HepG2 (cell line): Measurements from ENCODE around the gene MEA1. TPM values are rescaled to one million over a fixed set of nuclear protein-coding genes. Genes with fewer than 3 reads are reported as not detected.

ENCODE experiments used
- EED ChIP-seq: sonication (generic); formaldehyde crosslinking; IDR thresholded peaks from 2 replicates; pipeline ENCODE4 v1.5.0; 2020; ENCODE audit warnings: mild to moderate bottlenecking, missing genetic modification reagents
- ERF ChIP-seq: IDR thresholded peaks from 2 replicates; pipeline ENCODE4 v1.6.1; 2018; ENCODE audit warnings: missing biosample characterization, missing genetic modification reagents
- FOXK2 ChIP-seq: fragments of 450-650 bp; IDR thresholded peaks from 2 replicates; pipeline ENCODE4 v1.6.1; 2016
- HMG20B ChIP-seq: conservative IDR thresholded peaks from 2 replicates; pipeline ENCODE4 v1.6.1; 2016; ENCODE audit warnings: missing genetic modification reagents, missing compliant biosample characterization
- MLLT10 ChIP-seq: sonication (generic); formaldehyde crosslinking; IDR thresholded peaks from 2 replicates; pipeline ENCODE4 v1.4.0; 2020; ENCODE audit warnings: missing genetic modification reagents
- MTERF4 ChIP-seq: sonication (generic); formaldehyde crosslinking; IDR thresholded peaks from 2 replicates; pipeline ENCODE4 v1.8.0; 2023; ENCODE audit warnings: mild to moderate bottlenecking, missing genetic modification reagents
- NR1H2 ChIP-seq: sonication (generic); formaldehyde crosslinking; IDR thresholded peaks from 2 replicates; pipeline ENCODE4 v1.8.1; 2022; ENCODE audit warnings: low read depth, missing genetic modification reagents, borderline replicate concordance
- RELA ChIP-seq: sonication (generic); formaldehyde crosslinking; IDR thresholded peaks from 2 replicates; pipeline ENCODE4 v1.4.0; 2020; ENCODE audit warnings: missing genetic modification reagents
- RFX3 ChIP-seq: IDR thresholded peaks from 2 replicates; pipeline ENCODE4 v1.6.1; 2016; ENCODE audit warnings: missing biosample characterization, missing genetic modification reagents
- SMYD3 ChIP-seq: sonication (generic); formaldehyde crosslinking; IDR thresholded peaks from 2 replicates; pipeline ENCODE4 v1.8.1; 2023; ENCODE audit warnings: mild to moderate bottlenecking, missing genetic modification reagents
- TRAFD1 ChIP-seq: sonication (generic); formaldehyde crosslinking; IDR thresholded peaks from 2 replicates; pipeline ENCODE4 v1.5.1; 2020; ENCODE audit warnings: missing genetic modification reagents, mild to moderate bottlenecking, borderline replicate concordance
- ZBTB26 ChIP-seq: IDR thresholded peaks from 2 replicates; pipeline ENCODE4 v1.6.1; 2016; ENCODE audit warnings: missing compliant biosample characterization, missing genetic modification reagents, borderline replicate concordance
- ZBTB49 ChIP-seq: sonication (generic); formaldehyde crosslinking; IDR thresholded peaks from 2 replicates; pipeline ENCODE4 v1.4.0; 2020; ENCODE audit warnings: missing genetic modification reagents, borderline replicate concordance
- ZHX2 ChIP-seq, 2 experiments: sonication (generic) in 1 of 2; formaldehyde crosslinking in 1 of 2; IDR thresholded peaks; 2 replicates each; pipeline versions ENCODE4 v1.6.1 to v1.9.0; 2014 to 2022; ENCODE audit warnings: antibody characterized with exemption in 1 of 2, borderline replicate concordance in 1 of 2, inconsistent platforms in 1 of 2, low read depth in 1 of 2, missing genetic modification reagents in 1 of 2
- ZNF160 ChIP-seq: sonication (generic); formaldehyde crosslinking; IDR thresholded peaks from 2 replicates; pipeline ENCODE4 v1.8.0; 2022; ENCODE audit warnings: mild to moderate bottlenecking, inconsistent platforms, missing genetic modification reagents
- ZNF557 ChIP-seq: sonication (generic); formaldehyde crosslinking; IDR thresholded peaks from 2 replicates; pipeline ENCODE4 v1.4.0; 2020; ENCODE audit warnings: missing genetic modification reagents
- polyA plus RNA-seq, 8 experiments: library from polyadenylated mRNA; depleted of rRNA in 3 of 8; stranded (reverse) in 7 of 8; unstranded in 1 of 8; fragments of >200 nt; fragmentation: Illumina TruSeq in 4 of 8; extraction: Trizol in 4 of 8; gene quantifications; 2 replicates each; pipeline versions ENCODE4 v1.2.1 to v1.2.3, GENCODE V29; 2011 to 2016; ENCODE audit warnings: low read depth in 4 of 8, missing spikeins in 1 of 8, mixed read lengths in 1 of 8; ENCODE audit not compliant: insufficient read depth in 1 of 8
- total RNA-seq, 5 experiments: library from RNA; depleted of rRNA; stranded (reverse); fragments of >200 nt; fragmentation: Illumina TruSeq; extraction: Trizol; gene quantifications; 2 replicates each; pipeline ENCODE4 v1.2.3, GENCODE V29; 2016; ENCODE audit warnings: low read depth in 1 of 5

The MEA1 gene
- total and polyA plus RNA-seq, 2 of the 13 experiments (the other 11 are each of a cell fraction or from before 2014, with no cell fraction given), result 75.6 to 86.2 TPM

GRCh38 chr6:43059168-43060033 is 45.7 kb upstream of the MEA1 start, which contains the start of the genes KLC4 and MRPL2 (continued):
- TF ChIP-seq ZBTB26 (no peak), MLLT10 (CRISPR knock-in tag) (no peak), SMYD3 (CRISPR knock-in tag) (0 out of 2 replicates have a peak, but pooled peaks have one; percentile 28), EED (CRISPR knock-in tag) (no peak; the same call in 1 of the 2 replicates), ZBTB49 (CRISPR knock-in tag) (no peak), ZHX2 (IDR thresholded peaks at IDR 0.05; ENCODE audit: low read depth) (peak; percentile 98), ZHX2 (CRISPR knock-in tag; IDR thresholded peaks at IDR 0.05; ENCODE audit: borderline replicate concordance) (no peak), MTERF4 (CRISPR knock-in tag) (no peak), NR1H2 (CRISPR knock-in tag) (no peak), ZNF160 (CRISPR knock-in tag) (peak; percentile 32; the same call in 1 of the 2 replicates), RFX3 (CRISPR knock-in tag) (no peak), FOXK2 (peak; percentile 83), HMG20B (CRISPR knock-in tag) (peak; percentile 67; the same call in 1 of the 2 replicates), ZNF557 (0 out of 2 replicates have a peak, but pooled peaks have one; percentile 23), TRAFD1 (CRISPR knock-in tag) (peak; percentile 52; the same call in 1 of the 2 replicates), RELA (CRISPR knock-in tag) (no peak), ERF (CRISPR knock-in tag) (peak; percentile 71; the same call in 1 of the 2 replicates)
